ENCODE data around the gene GLIS2.

GRCh38 chr16:4361033-4361943 is 45.4 kb downstream of the GLIS2 start:
- TF ChIP-seq TAF1 (IDR thresholded peaks at IDR 0.05; ENCODE audit: borderline replicate concordance, insufficient read depth, low read length) (no peak), POLR2AphosphoS5 (IDR thresholded peaks at IDR 0.05; ENCODE audit: low read depth, low read length) (no peak), SIN3A (IDR thresholded peaks at IDR 0.05; ENCODE audit: borderline replicate concordance, insufficient read depth, low read length) (no peak), REST (IDR thresholded peaks at IDR 0.05; ENCODE audit: insufficient read depth in 1 of 2, low read depth in 2 of 2, low read length in 2 of 2) (no peak), FOXP2 (optimal IDR thresholded peaks at IDR 0.05; ENCODE audit: borderline replicate concordance, extremely low read depth, extremely low read length, insufficient read depth) (no peak)
